GM19467 (cell line): Measurements from ENCODE around the gene ZSCAN16.
"Not testable (repeated sequence)": the region's sequence is repeated elsewhere in the genome, so short reads cannot be mapped to it uniquely, and the experiment has no call there.

ENCODE experiments used
- ATAC-seq: cut with Tn5 transposase; IDR thresholded peaks from one replicate; pipeline ENCODE4 v1.9.1; 2021; ENCODE audit warnings: mild to moderate bottlenecking, moderate library complexity; ENCODE audit not compliant: unreplicated experiment

ZSCAN16 gene

DNA sequence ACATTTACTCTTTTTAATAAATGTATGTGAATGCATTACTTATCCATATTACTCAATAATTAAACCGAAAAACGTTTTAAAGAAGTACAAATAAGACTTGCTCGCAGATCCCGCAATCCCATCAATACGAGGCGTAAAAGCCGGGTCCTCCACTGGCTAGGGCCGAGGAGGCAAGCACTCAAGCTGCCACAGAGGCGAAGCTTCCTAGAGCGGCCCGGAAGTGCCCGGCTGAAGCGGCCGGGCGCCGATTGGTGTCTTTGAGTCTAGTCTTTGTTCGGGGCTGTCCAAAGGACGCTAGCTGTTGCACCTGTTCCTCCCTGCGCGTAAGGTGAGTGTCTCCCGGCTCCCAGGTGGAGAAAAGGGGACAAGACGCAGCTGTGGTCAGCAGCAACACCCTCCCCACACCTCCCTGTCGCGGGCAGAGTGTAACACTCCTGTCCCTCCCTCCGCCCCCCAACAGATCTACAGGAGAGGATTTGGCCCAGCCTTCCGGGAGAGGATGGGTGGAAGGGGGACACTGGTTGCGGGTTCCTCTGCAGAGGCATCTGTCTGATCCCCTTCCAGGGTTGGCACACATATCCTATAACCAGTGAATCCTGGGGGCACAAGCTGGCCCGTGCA, at the start of gene ZSCAN16:
TSS of gene ZSCAN16 (plus strand) at position 260 of the 621 bp plus-strand sequence. CDS start 835 bp downstream, outside the sequence.
- ATAC-seq: peak; percentile 90

DNA sequence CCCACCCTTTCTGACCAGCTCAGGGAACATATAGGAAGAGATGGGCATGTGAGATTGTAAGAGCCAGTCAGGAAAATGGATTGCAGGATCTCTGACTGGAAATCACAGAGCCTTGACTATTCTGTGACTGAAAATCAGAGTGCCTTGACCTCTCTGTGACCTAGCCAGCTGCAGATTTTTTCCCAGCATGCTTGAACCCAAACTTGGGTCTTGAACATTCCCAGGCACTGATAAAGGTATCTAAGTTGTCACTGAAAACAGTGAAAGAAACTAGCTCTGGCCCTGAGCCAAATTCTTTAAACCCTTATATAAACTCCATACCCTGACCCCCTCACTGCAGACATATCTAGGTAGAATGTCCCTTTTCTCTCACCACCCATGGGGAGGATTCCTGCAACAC, 46.4 kb upstream of the ZSCAN16 start:
- ATAC-seq: no peak

DNA sequence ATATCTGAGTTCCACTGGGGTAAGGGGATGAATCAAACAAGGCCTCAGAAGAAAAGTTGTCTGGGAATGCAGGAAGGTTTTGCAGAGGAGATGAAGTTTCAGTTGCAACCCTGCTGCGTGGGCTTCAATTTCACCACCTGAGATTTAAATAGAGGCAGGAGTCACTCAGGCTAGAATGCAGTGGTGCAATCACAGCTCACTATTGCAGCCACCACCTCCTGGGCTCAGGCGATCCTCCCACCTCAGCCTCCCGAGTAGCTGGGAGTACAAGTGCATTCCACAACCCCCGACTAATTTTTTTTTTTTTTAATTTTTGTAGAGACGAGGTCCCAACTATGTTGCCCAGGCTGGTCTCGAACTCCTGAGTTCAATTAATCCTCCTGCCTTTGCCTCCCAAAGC, 45.6 kb upstream of the ZSCAN16 start:
- no peak for ATAC-seq

DNA sequence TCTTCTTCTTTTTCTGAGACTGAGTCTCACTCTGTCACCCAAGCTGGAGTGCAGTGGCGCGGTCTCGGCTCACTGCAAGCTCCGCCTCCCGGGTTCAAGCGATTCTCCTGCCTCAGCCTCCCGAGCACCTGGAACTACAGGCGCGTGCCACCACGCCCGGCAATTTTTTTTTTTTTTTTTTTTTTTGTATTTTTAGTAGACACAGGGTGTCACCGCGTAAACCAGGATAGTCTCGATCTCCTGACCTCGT, 44.1 kb upstream of the ZSCAN16 start, which contains the start of gene ZNF165:
TSS of gene ZNF165 (plus strand) at position 188 of the 250 bp plus-strand sequence. CDS start 4,913 bp downstream, outside the sequence.
- ATAC-seq: not testable (repeated sequence)

DNA sequence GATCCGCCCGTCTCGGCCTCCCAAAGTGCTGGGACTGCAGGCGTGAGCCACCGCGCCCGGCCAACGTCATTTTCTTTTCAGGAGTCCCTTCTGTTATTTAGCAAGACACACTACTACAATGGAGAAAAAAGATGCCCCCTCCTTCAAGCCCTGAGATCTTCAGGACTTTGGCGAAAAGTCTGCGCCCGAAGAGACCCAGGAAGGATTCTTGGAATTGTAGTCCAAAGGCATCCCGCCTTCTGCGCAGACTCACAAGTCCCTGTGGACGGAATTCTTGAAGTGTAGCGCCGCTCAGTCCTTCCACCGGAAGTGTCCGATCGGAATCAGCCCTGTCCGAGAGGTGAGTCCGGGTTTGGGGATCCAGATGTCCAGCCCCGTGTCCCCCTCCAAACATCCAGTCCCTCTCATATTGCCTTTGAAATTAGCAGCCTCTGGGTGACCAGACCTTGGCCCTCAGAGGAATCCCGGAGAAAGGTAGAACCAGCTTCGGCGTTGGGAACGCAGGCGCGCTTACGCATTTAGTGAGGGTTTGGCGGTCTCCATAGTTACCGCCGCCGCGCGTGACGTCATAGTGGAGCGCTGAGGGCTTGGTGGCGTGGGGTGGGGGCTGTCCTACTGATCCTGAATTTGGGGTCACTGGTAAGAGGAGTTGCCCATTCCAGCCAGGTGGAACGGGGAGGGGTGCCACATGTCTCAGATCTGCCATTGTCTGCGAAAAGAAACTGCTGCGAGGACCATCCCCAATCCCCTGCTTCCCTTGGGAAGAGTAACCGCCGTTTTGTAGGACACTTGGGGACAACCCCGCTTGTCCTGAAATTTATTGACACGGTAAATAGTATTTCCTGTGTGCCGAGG, 43.6 kb upstream of the ZSCAN16 start:
- peak; percentile 62 for ATAC-seq

DNA sequence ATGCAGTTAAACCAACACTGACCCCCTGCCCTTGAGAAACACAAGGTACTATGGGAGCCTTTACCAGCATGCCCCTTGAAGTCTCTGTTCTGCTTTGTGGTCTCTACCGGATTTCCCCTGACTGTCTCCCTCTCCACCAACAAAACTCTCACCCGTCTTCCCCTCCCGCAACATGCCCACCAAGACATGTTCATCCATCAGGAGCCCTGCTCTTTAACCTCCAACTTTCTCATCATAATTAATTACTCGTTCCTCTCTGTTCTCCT, 43.0 kb upstream of the ZSCAN16 start:
- peak; percentile 43 for ATAC-seq

DNA sequence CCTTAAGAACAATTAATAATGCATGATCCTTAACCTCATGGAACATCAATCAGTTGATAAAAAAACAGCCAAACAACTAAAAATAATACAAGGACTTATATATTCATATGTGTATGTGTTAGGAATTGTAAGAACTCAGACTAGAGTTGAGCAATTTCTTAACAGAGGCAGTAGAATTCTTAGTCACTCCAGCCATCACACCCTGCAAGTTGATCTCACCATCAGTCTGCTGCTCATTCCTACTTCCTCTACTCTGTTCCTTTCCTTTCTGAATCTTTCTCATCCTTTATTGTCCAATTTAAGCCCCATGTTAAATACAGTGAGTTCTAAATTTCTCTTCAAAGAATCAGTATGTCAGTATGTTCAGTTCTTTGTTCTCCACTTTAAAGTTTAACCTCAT, 41.5 kb upstream of the ZSCAN16 start:
- no peak for ATAC-seq

DNA sequence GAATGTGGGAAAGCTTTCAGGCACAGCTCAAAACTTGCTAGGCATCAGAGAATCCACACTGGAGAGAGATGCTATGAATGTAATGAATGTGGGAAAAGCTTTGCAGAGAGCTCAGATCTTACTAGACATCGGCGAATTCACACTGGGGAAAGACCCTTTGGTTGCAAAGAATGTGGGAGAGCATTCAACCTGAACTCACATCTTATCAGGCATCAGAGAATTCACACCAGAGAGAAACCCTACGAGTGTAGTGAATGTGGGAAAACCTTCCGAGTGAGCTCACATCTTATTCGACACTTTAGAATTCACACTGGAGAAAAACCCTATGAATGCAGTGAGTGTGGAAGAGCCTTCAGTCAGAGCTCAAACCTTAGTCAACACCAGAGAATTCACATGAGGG, 35.4 kb upstream of the ZSCAN16 start:
- ATAC-seq: no peak

DNA sequence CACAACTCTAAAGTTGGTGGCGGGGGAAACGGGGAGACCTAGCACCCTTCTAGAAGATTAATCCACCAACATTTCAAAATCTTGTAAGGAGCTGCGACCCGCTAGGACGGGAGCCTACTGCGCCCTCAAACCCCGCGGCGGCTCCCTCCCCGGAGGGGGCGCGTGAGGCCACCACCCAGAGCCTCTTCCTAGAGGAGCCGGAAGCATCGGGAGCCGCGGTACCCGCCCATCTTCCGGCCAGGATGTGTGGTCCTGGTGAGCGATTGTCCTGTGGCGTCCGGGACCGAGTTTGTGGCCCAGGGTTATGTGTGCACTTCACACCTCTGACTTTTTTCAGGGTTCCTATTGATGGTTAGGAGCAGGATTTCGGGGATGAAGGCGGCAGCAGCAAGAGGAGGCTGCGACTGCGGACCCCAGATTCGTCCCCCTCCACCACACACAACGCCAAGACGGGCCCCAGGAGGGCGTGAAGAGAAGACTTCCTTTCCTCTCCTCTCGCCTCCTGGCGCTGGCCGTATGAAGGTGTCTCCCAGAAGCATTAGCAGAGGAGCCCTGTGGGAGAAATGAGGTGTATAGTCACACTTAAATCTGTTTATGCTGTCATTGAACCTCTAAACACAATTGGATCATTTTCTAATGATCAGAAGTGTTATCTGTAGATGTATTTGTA, 33.4 kb upstream of the ZSCAN16 start:
- no peak for ATAC-seq

DNA sequence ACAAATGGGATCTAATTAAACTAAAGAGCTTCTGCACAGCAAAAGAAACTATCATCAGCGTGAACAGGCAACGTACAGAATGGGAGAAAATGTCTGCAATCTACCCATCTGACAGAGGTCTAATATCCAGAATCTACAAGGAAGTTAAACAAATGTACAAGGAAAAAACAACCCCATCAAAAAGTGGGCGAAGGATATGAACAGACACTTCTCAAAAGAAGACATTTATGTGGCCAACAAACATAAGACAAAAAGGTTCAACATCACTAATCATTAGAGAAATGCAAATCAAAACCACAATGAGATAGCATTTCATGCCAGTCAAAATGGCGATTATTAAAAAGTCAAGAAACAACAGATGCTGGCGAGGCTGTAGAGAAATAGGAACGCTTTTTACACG, 22.2 kb upstream of the ZSCAN16 start:
- not testable (repeated sequence) for ATAC-seq

DNA sequence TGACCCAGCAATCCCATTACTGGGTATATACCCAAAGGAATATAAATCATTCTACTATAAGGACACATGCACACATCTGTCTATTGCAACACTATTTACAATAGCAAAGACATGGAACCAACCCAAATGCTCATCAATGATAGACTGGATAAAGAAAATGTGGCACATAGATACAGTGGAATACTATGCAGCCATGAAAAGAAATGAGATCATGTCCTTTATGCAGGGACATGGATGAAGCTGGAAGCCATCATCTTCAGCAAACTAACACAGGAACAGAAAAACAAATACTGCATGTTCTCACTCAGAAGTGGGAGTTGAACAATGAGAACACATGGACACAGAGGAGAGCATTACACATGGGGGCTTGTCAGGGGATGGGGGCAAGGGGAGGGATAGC, 21.7 kb upstream of the ZSCAN16 start:
- not testable (repeated sequence) for ATAC-seq

DNA sequence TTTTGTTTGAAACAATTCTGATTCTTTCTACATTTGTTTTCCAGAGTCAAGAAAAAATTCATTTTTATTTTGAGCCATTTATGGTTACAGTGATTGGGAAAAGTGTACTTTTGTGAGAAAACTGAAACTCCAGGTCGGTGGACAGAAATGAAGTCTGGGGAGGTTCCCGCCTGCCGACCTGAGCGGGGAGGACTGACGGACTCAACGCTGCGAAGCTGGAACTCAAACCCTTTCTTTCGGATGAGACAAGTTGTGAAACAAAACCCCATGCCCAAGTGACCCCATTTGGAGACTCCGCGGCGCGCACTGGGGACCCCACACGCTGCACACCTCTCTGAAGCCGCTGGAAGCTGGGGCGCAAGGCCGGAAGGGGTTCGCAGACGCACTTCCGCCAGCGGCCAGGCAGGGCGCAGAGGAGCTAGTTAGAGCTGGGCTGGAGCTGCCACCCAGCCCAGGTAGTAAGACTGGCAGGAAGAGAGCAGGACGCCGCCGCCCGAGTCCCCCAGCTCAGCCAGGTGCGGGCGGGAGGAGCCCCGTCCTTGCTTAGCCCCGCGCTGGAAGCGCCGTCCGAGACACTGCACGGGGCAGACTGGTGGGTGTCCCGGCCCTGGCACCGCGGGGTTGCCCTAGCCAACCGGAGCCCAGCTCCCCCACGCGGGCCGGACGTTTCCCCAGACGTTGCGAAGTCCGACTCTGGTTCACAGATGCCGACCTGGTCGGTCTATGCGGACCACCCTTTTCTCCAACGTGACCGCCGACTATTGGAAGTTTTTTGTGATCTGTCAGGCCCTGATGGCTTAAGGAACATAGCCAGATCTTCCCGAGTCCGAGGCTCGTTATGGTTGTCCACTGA, 19.8 kb upstream of the ZSCAN16 start:
- peak; percentile 98 for ATAC-seq

DNA sequence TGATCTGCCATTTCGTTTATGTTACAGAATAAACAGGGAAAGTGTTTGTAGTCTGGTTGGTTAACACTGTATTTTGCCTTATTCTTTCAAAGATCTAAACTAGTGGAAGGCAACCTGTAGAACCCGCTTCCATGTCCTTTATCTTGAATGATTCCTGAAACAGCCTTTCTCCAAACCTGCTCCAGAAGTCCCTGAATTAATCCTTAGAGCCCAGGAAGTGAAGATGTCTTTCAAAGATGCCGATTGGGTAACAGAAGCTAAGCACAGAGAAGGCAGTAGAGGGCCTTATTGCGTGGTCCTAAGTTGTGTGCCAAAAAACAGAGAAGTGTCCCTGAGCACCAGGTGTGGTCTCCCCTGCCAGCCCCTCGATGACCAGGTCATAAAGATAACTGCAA, 19.2 kb upstream of the ZSCAN16 start:
- no peak for ATAC-seq

DNA sequence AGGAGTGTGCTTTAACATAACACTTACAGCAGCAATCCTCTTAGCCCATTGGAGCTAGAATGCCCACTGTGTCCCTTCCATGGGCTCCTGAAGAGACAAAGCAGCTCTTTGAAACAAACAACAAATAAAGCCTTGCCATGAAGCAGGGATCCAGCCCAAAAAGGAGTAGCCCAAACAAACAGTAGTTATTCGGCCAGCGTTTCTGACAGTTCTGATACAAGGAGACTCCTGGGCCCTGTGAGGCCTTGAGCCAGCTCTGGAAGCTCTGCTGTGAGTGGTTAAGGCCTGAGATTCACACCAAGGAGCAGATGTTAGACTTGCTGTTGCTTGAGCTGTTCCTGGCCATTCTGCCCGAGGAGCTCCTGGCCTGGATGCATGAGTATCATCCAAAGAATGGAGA, 16.9 kb upstream of the ZSCAN16 start:
- ATAC-seq: no peak

DNA sequence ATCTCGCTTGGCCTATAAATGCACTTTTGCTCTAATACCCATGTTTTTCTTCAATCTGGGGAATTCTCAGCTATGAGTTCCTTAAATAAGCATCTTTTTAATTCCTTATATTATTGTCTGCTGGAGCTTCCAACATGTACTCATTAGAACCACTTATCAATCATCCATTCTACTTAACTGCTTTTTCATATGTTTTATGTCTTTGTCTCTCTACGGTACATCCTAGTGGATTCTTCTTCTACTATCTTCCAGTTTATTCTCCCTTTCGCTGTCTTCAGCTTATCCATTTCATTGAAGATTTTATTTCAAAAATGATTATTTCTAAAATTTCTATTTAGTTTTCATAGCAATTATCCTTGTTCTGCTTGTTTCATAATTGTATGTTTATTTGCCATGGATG, 12.4 kb upstream of the ZSCAN16 start:
- no peak for ATAC-seq

DNA sequence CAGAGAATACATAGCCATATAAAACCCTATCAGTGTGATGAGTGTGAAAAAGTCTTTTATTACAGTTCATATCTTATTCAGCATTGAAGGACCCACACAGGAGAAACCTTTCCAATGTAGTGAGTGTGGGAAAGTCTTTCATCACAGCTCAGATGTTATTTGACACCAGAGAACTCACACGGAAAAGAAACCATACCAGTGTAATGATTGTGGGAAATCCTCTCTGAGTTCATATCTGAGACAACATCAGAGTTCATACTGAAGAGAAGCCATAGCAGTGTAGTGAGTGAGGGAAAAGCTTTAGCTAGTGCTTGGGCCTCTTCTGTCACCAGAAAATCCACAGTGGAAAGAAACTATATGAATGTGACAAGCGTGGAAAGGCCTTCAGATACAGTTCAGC, 8.6 kb upstream of the ZSCAN16 start:
- ATAC-seq: no peak

DNA sequence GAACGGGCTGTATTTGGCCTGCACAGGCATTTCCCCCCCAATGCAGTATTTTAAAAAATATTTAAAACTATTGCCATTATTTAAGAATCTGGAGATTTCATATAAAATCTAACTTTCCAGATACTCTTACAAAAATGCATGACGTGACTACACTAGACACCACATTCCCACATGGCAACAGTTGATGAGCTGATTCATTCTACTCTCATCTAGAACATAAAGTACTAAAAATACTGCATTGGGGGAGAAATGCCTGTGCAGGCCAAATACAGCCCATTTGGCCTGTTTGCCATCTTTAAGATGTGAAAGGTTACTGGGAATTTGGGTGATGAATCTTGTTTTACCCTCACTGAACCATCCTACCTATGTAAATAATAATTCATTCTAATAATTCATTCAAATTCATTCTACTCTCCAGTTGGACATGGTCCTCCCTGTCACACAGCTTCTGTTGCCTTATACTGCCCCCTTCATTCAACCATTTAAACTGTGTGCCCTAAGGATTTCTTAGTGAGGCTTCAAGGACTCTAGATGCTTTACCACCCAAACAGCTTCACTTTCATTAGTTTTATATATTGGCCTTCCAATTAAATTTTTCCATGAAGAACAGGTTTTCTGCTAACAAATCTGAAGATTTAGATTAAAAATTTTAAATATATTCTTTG, 6.9 kb upstream of the ZSCAN16 start:
- ATAC-seq: no peak

DNA sequence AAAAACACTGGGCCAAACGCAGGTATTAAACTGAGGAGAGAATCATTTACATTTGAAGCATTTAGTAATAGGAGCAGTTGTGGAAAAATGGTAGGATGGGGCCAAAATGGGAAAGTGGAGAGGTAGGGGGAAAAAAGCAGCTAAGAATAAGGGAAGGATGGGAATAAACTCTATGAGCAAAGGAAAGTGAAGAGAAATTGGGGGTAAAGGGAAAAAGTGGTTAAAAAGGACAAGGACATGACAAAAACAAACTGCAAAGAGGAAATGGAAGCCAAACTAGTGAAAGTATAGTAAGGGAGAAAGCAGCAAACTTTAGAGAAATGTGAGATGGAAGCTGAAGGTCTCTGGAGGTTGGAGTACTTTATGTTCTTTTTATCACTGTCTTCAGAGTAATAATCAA, 6.2 kb upstream of the ZSCAN16 start:
- ATAC-seq: no peak

DNA sequence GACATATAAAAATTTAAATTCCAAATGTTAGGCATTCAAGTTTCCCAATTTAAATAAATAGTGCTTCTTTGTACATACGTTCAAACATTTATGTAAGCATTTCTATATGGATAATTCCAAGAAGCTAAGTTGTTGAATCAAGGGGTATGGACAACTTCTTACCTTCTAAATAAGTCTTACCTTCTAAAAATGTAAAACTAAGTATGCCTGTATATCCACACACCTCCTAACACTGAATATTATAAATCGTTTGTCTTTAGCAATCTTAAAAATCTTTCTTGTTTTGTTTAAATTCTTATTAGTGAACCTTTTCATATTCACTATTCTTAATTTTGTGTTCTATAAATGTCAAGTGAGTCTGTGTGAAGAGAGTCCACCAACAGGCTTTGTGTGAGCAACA, 2.5 kb upstream of the ZSCAN16 start:
- no peak for ATAC-seq

DNA sequence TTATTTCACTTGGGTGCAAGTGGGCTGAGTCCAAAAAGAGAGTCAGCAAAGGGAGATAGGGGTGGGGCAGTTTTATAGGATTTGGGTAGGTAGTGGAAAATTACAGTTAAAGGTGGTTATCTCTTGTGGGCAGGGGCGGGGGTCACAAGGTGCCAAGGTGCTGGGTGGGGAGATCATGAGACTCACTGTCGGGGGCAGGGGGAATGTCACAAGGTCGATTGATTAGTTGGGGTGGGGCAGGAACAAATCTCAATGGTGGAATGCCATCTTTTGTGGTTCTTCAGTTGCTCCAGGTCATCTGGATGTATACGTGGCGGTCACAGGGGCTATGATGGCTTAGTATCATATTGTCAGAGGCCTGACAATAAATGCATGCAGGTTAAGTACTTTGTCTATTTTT, 2.1 kb upstream of the ZSCAN16 start:
- not testable (repeated sequence) for ATAC-seq

DNA sequence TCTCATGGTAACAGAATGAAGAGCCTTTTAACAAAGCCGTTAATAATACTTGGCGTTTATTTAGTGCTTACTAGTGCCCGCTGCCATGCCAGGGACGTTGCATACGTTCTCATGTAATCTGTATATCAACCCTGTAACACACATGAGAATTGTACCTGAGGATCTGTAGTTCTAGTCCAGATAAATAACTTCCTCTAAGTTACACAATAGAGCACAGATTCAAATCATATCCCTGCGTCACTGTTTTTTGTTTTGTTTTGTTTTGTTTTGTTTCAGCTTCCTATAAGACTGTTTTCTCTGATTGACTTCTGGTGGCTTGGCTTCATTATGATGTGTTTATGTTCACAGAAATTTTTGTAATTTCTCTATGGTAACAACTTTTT, 553 bp downstream of the ZSCAN16 start:
- no peak for ATAC-seq
